GM11168 (cell line): ENCODE measurements around the gene PAX9.

Experiments
- in situ Hi-C: fragments of 300-500 bp; cut with MboI; formaldehyde crosslinking; loops from one replicate; pipeline ENCODE4 v1.12.0; 2022; ENCODE audit warnings: low sequenced_read_pairs; ENCODE audit not compliant: unreplicated experiment

Gene PAX9

GRCh38 chr14:36661506-36662257, at the start of gene PAX9:
Gene PAX9 (plus strand): TSS chr14:36661860. CDS start chr14:36662090, 230 bp downstream.
- in situ Hi-C loops = no loop called here

- in situ Hi-C loops = no loop called here
Measured at GRCh38 chr14:36617824-36618223, 43.8 kb upstream of the PAX9 start.

- in situ Hi-C loops = no loop called here
Measured at GRCh38 chr14:36618641-36619040, 43.0 kb upstream of the PAX9 start.

- in situ Hi-C loops = no loop called here
Measured at GRCh38 chr14:36619131-36619530, 42.5 kb upstream of the PAX9 start.

- in situ Hi-C loops = no loop called here
Measured at GRCh38 chr14:36619853-36620252, 41.8 kb upstream of the PAX9 start.

- in situ Hi-C loops = no loop called here
Measured at GRCh38 chr14:36625014-36625413, 36.6 kb upstream of the PAX9 start.

- in situ Hi-C loops = no loop called here
Measured at GRCh38 chr14:36625436-36625835, 36.2 kb upstream of the PAX9 start.

- in situ Hi-C loops = no loop called here
Measured at GRCh38 chr14:36626151-36626550, 35.5 kb upstream of the PAX9 start.

GRCh38 chr14:36627981-36628380, 33.7 kb upstream of the PAX9 start:
- in situ Hi-C loops = no loop called here

- in situ Hi-C loops = no loop called here
Measured at GRCh38 chr14:36633580-36633979, 28.1 kb upstream of the PAX9 start.

- in situ Hi-C loops = no loop called here
Measured at GRCh38 chr14:36646664-36647416, 14.8 kb upstream of the PAX9 start.

- in situ Hi-C loops = no loop called here
Measured at GRCh38 chr14:36647417-36647823, 14.2 kb upstream of the PAX9 start.

- in situ Hi-C loops = no loop called here
Measured at GRCh38 chr14:36647824-36648753, 13.6 kb upstream of the PAX9 start.

- in situ Hi-C loops = no loop called here
Measured at GRCh38 chr14:36649872-36650650, 11.6 kb upstream of the PAX9 start.

GRCh38 chr14:36652542-36653201, 9.0 kb upstream of the PAX9 start:
- in situ Hi-C loops = no loop called here

- in situ Hi-C loops = no loop called here
Measured at GRCh38 chr14:36653413-36653812, 8.2 kb upstream of the PAX9 start.

GRCh38 chr14:36653962-36654793, 7.5 kb upstream of the PAX9 start:
- in situ Hi-C loops = no loop called here

GRCh38 chr14:36654794-36655381, 6.8 kb upstream of the PAX9 start:
- in situ Hi-C loops = no loop called here
